ENCODE results near the gene SETD3. TPM values are rescaled to one million over a fixed set of nuclear protein-coding genes. Genes with fewer than 3 reads are reported as not detected.
A peak's percentile ranks its signal among the peaks of the same experiment; 100 is the strongest.

The SETD3 gene
- total and polyA plus RNA-seq, 2 donors (not counting 1 experiment from before 2014, with no cell fraction given) = 11.0 to 32.1 TPM

DNA sequence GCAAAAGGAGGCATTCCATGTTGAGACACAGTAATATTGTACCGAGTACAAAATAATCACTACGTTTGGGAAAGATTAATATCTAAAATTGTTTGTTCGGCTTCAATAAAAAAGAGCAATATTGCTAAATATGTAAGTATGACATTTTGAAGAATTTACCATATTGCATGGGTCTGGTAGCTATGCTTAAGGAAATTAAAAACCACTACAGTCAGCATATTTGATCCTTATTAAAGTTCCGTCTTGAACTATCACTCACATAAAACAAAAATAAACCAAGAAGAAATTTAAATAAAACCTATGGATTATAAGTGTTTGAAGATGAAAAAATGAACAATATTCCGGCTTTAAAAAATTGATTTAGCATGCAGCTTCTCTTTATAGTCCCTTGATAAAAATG, 63.8 kb downstream of the SETD3 start:
- DNase-seq (no peak), ATAC-seq (ENCODE audit: low read depth) (no peak)
- Histone ChIP-seq H3K27me3 (replicated peaks in 1 of 4; ENCODE audit: control extremely low read depth in 1 of 4, control insufficient read depth in 3 of 4, insufficient read depth in 4 of 4, low read length in 3 of 4) (no peaks in the 10 kb centered on the region), H3K36me3 (replicated peaks in 1 of 2; ENCODE audit: control extremely low read depth in 1 of 2, control insufficient read depth in 1 of 2, extremely low read depth in 1 of 2, insufficient read depth in 2 of 2, low read length in 1 of 2) (peaks cover 2 to 14% of the 10 kb centered on the region in 2 experiments), H3K4me2 (replicated peaks; ENCODE audit: low read depth, low read length, poor library complexity, severe bottlenecking) (no peak overlapping the region), H3K4me3 (ENCODE audit: control extremely low read depth in 1 of 5, extremely low read depth in 1 of 5, insufficient read depth in 1 of 5, low read depth in 2 of 5, low read length in 4 of 5) (no peak overlapping the region), H3K9ac (ENCODE audit: low read length) (no peak overlapping the region), H2AFZ (ENCODE audit: insufficient read depth, low read depth, low read length, poor library complexity, severe bottlenecking) (no peak overlapping the region), H3K79me2 (ENCODE audit: control insufficient read depth, insufficient read depth, low read length) (no peaks in the 10 kb centered on the region), H4K20me1 (ENCODE audit: control insufficient read depth, insufficient read depth, low read length, poor library complexity, severe bottlenecking) (no peaks in the 10 kb centered on the region), H3K27ac (ENCODE audit: low read length in 2 of 2) (no peak overlapping the region), H3K9me3 (ENCODE audit: control extremely low read depth in 1 of 3, control insufficient read depth in 2 of 3, insufficient read depth in 1 of 3, low read length in 2 of 3) (no peaks in the 10 kb centered on the region), H3K4me1 (ENCODE audit: control insufficient read depth in 2 of 2, insufficient read depth in 2 of 2, low read length in 2 of 2) (no peaks in the 10 kb centered on the region)
- no CpG with 5 or more reads among the region's 5 CpGs for WGBS (ENCODE audit: insufficient coverage)
- peaks cover 2% of the 10 kb centered on the region for H3K4me1 Mint-ChIP-seq
- POLR2A ChIA-PET = interaction anchor here (0.6 kb wide), 1 partner anchor 11 kb away, joined by 3 read pairs; no protein-coding TSS in a partner anchor
- TF ChIP-seq EZH2 (IDR thresholded peaks at IDR 0.05; ENCODE audit: borderline replicate concordance, insufficient read depth, low read depth, low read length, poor library complexity, severe bottlenecking) = no peak
- TF ChIP-seq CTCF (IDR thresholded peaks at IDR 0.05) = no peak
- H3K27me3 Mint-ChIP-seq = no peaks in the 10 kb centered on the region
- no peak overlapping the region for H3K27ac Mint-ChIP-seq
- intact Hi-C loops (cut with micrococcal nuclease) = no loop called here
- H3K4me3 Mint-ChIP-seq = no peak overlapping the region
- no peaks in the 10 kb centered on the region for H3K9me3 Mint-ChIP-seq (ENCODE audit: insufficient read depth)
- CTCF ChIA-PET = interaction anchor here (0.6 to 4.2 kb wide), 6 partner anchors 10 to 97 kb away, joined by 4 to 70 read pairs (median 13); no protein-coding TSS in a partner anchor

DNA sequence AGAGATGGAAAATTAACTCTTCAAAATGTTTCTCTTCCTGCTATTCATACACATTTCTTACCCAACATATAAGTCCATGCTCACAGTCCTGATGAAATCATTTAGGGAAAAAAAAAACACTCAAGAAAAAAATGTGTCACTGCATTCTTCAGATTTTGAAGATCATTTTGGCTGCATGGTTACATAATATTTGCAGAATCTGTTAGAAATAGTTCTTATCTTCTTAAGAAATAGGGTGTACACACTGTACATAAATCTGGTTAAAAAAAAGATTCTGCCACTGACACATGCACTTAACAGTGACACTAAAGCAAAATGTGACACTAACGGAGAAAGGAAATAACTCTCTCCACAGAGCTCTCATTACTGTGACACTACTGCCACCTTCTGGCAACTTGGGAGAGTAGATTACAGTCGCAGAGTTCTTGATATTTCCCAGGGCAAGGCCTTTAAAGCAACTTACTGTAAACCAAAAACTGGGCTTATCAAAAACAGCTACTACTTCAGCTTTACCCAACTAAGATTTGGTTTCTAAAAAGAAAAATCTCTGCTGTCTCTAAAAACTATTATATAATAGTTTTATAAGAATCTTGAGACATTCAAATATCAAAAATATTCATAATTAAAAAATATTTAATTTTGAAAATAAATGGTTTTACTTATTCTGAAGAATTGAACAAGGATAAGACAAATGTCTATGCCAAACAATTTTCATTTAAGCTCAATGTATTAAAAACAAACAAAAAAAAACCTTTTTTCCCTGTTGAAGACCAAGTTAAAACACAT, 65.0 kb downstream of the SETD3 start:
- WGBS (ENCODE audit: insufficient coverage) = 0% methylated on average over 1 of the region's 2 CpGs
- no peak overlapping the region for H3K27ac Mint-ChIP-seq
- no peak overlapping the region for H3K4me3 ChIP-seq (ENCODE audit: control extremely low read depth in 1 of 5, extremely low read depth in 1 of 5, insufficient read depth in 1 of 5, low read depth in 2 of 5, low read length in 4 of 5)
- ATAC-seq (ENCODE audit: low read depth) (peak; percentile 76), DNase-seq (peak; percentile 75)
- ChIA-PET CTCF (interaction anchor here (0.5 to 4.2 kb wide), 18 partner anchors 8 to 1053 kb away, joined by 3 to 70 read pairs (median 4); no protein-coding TSS in a partner anchor), POLR2A (no interaction called here)
- no peak overlapping the region for H3K27ac ChIP-seq (ENCODE audit: low read length in 2 of 2)
- no peaks in the 10 kb centered on the region for H4K20me1 ChIP-seq (ENCODE audit: control insufficient read depth, insufficient read depth, low read length, poor library complexity, severe bottlenecking)
- TF ChIP-seq CTCF (IDR thresholded peaks at IDR 0.05) (peak; percentile 95), EZH2 (IDR thresholded peaks at IDR 0.05; ENCODE audit: borderline replicate concordance, insufficient read depth, low read depth, low read length, poor library complexity, severe bottlenecking) (no peak)
- no peak overlapping the region for H3K4me3 Mint-ChIP-seq
- no peak overlapping the region for H3K4me2 ChIP-seq (replicated peaks; ENCODE audit: low read depth, low read length, poor library complexity, severe bottlenecking)
- H3K79me2 ChIP-seq (ENCODE audit: control insufficient read depth, insufficient read depth, low read length) = no peaks in the 10 kb centered on the region
- peaks cover 2% of the 10 kb centered on the region for H3K4me1 Mint-ChIP-seq
- no peak overlapping the region for H3K9ac ChIP-seq (ENCODE audit: low read length)
- H2AFZ ChIP-seq (ENCODE audit: insufficient read depth, low read depth, low read length, poor library complexity, severe bottlenecking) = peak overlapping the region; percentile 16
- H3K36me3 ChIP-seq (replicated peaks in 1 of 2; ENCODE audit: control extremely low read depth in 1 of 2, control insufficient read depth in 1 of 2, extremely low read depth in 1 of 2, insufficient read depth in 2 of 2, low read length in 1 of 2) = peaks cover 2 to 18% of the 10 kb centered on the region in 2 experiments
- no peaks in the 10 kb centered on the region for H3K4me1 ChIP-seq (ENCODE audit: control insufficient read depth in 2 of 2, insufficient read depth in 2 of 2, low read length in 2 of 2)
- H3K9me3 Mint-ChIP-seq (ENCODE audit: insufficient read depth) = no peaks in the 10 kb centered on the region
- H3K27me3 Mint-ChIP-seq = no peaks in the 10 kb centered on the region
- H3K9me3 ChIP-seq (ENCODE audit: control extremely low read depth in 1 of 3, control insufficient read depth in 2 of 3, insufficient read depth in 1 of 3, low read length in 2 of 3) = no peaks in the 10 kb centered on the region
- intact Hi-C loops (cut with micrococcal nuclease) = loop anchor here (1.0 kb wide), 2 partner anchors 22 to 96 kb away; no protein-coding TSS in a partner anchor
- H3K27me3 ChIP-seq (replicated peaks in 1 of 4; ENCODE audit: control extremely low read depth in 1 of 4, control insufficient read depth in 3 of 4, insufficient read depth in 4 of 4, low read length in 3 of 4) = no peaks in the 10 kb centered on the region
